Natural killer cell treated with Interleukin-12 subunit alpha and Interleukin-12 subunit beta and Interleukin-15 and Interleukin-18, amount 100 ng/mL, for 72 hours (primary cell): Measurements from ENCODE around the gene OR2K2. TPM values are rescaled to one million over a fixed set of nuclear protein-coding genes. Genes with fewer than 3 reads are reported as not detected.
"Not testable (repeated sequence)": the region's sequence is repeated elsewhere in the genome, so short reads cannot be mapped to it uniquely, and the experiment has no call there.

Source experiments
- ATAC-seq, 2 donors: fragments of 150-1000 bp; cut with Tn5 transposase in 1 of 2; sonication (Bioruptor Pico), chemical (Tn5 transposase) in 1 of 2; 2 replicates each; pipeline ENCODE4 v1.10.0; 2021
- DNase-seq: peaks from one replicate; pipeline ENCODE4 v3.0.0; 2022; ENCODE audit warnings: low spot score
- H3K27ac Mint-ChIP-seq, 2 donors: 1 replicate in 1 of 2; 2 replicates in 1 of 2; pipeline ENCODE4 v1.8.0; 2022; ENCODE audit warnings: mixed read lengths in 2 of 2, mild to moderate bottlenecking in 1 of 2, moderate library complexity in 1 of 2
- H3K27me3 Mint-ChIP-seq, 2 donors: 1 replicate in 1 of 2; 2 replicates in 1 of 2; pipeline ENCODE4 v1.8.0; 2022; ENCODE audit warnings: mixed read lengths in 2 of 2
- H3K36me3 Mint-ChIP-seq: one replicate; pipeline ENCODE4 v1.8.0; 2022; ENCODE audit warnings: mixed read lengths
- H3K4me1 Mint-ChIP-seq, 2 donors: 1 replicate in 1 of 2; 2 replicates in 1 of 2; pipeline ENCODE4 v1.8.0; 2022; ENCODE audit warnings: low read depth in 2 of 2, mixed read lengths in 2 of 2, mild to moderate bottlenecking in 1 of 2
- H3K4me3 Mint-ChIP-seq: one replicate; pipeline ENCODE4 v1.8.0; 2022; ENCODE audit warnings: mixed read lengths
- H3K9me3 Mint-ChIP-seq: 2 replicates; pipeline ENCODE4 v1.8.0; 2022; ENCODE audit warnings: mixed read lengths
- total RNA-seq, 2 donors: library from RNA; stranded (reverse); gene quantifications; one replicate each; pipeline ENCODE4 v1.2.3, GENCODE V29; 2022

Gene OR2K2
- total RNA-seq, 2 donors from 2014 or later = not detected

- Mint-ChIP-seq H3K36me3 (no peaks in the 10 kb centered on the region), H3K4me3 (no peak overlapping the region), H3K4me1 (no peaks in the 10 kb centered on the region), H3K27me3 (peaks cover 4 to 36% of the 10 kb centered on the region in 2 donors), H3K27ac (no peak overlapping the region), H3K9me3 (peaks cover 3% of the 10 kb centered on the region)
- DNase-seq (no peak), ATAC-seq (no peak)
These were observed 47.2 kb downstream of the OR2K2 start for GRCh38 chr9:111282845-111283244.

- not testable (repeated sequence) for H3K4me1 Mint-ChIP-seq, DNase-seq, ATAC-seq, H3K36me3 Mint-ChIP-seq, H3K9me3 Mint-ChIP-seq, H3K4me3 Mint-ChIP-seq, H3K27ac Mint-ChIP-seq
- peaks cover 4 to 36% of the 10 kb centered on the region in 2 donors for H3K27me3 Mint-ChIP-seq
These were observed 49.2 kb downstream of the OR2K2 start for GRCh38 chr9:111280795-111281194.

Other genes starting within 250 kb of the OR2K2 start
- gene ECPAS, start 154.2 kb upstream of the OR2K2 start, total RNA-seq = 100 to 1,000 TPM in 1 of 2 donors, 10 to 100 TPM in 1; 97.6 to 114 TPM
- gene ZNF483, start 195.0 kb upstream of the OR2K2 start, total RNA-seq = 1 to 10 TPM; 2.8 to 4.3 TPM